Fibroblast of villous mesenchyme (primary cell): ENCODE data around the gene PSMD1. TPM values are rescaled to one million over a fixed set of nuclear protein-coding genes. Genes with fewer than 3 reads are reported as not detected.

Experiments used
- DNase-seq: peaks from one replicate; pipeline ENCODE4 v3.0.0-alpha.2; 2010; ENCODE audit warnings: low read depth
- H3K4me3 ChIP-seq: 2 replicates; pipeline ENCODE4 v1.5.1; 2011; ENCODE audit warnings: low read depth, mild to moderate bottlenecking, low read length
- total RNA-seq: library from RNA; depleted of rRNA; stranded (reverse); fragments of >200 nt; gene quantifications from 2 replicates; pipeline ENCODE4 v1.2.3, GENCODE V29; 2012
- TF ChIP-seq, protein P1 (sequence below): IDR thresholded peaks from 2 replicates; pipeline ENCODE4 v1.5.1; 2012; ENCODE audit warnings: low read depth, mild to moderate bottlenecking, low read length; ENCODE audit not compliant: insufficient read depth

Gene PSMD1
- total RNA-seq, 1 donor: 153 TPM

DNA sequence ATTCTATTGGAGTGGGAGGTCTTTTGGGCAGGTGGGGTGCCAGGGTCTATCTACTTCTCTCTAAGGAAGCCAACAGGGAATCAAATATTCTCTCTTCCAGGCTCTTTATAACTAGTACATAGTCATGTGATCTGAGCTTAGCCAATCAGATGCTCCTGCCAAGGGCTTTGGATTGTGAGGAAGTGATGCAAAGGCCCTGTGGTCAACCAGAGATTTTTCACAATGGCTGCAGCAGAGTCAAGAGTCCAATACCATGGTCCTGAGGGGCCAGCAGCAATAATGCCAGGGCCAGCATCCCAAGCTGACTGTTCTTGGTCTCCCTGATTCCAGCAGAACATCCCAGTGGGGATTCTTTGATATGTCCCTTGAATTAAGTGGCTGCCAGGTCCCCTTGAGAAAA lies 27.8 kb upstream of the PSMD1 start:
- no peak overlapping the region for H3K4me3 ChIP-seq
- TF ChIP-seq, protein P1, sequence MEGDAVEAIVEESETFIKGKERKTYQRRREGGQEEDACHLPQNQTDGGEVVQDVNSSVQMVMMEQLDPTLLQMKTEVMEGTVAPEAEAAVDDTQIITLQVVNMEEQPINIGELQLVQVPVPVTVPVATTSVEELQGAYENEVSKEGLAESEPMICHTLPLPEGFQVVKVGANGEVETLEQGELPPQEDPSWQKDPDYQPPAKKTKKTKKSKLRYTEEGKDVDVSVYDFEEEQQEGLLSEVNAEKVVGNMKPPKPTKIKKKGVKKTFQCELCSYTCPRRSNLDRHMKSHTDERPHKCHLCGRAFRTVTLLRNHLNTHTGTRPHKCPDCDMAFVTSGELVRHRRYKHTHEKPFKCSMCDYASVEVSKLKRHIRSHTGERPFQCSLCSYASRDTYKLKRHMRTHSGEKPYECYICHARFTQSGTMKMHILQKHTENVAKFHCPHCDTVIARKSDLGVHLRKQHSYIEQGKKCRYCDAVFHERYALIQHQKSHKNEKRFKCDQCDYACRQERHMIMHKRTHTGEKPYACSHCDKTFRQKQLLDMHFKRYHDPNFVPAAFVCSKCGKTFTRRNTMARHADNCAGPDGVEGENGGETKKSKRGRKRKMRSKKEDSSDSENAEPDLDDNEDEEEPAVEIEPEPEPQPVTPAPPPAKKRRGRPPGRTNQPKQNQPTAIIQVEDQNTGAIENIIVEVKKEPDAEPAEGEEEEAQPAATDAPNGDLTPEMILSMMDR: no peak
- no peak for DNase-seq

DNA sequence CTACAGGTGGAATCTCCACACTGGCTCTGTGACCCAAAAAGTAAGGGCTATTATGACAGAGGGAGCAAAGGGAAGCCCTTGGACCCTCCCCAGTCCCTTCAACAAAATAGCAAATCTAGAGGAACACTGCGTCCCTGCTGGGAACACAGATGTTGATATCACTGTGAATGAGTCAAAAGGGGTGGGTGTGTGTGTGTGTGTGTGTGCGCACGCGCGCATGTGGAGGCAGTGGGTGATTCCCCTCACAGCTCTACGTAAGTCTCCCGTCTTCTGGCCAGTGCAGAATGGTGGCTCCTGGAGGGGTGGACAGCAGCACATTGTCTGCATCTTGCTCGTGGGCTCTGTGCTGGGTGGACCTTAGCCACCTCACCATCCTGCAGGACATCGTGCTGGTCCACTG lies 27.1 kb upstream of the PSMD1 start:
- TF ChIP-seq, protein P1: no peak
- DNase-seq: no peak
- no peak overlapping the region for H3K4me3 ChIP-seq

DNA sequence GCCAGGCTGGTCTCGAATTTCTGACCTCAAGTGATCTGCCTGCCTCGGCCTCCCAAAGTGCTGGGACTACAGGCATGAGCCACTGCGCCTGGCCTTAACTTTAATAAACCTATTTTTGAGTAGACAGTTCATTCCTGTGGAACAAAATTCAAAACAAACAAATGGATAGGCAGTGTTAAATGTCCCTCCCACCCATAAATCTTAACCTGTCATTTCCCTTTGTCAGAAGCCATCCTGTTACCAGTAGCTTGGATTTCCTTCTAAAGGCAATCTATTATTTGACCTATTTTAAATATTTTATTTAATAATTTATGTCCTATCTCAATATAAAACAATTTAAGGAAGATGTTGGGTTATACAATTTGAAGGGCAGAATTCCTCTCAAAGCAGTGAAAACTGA lies 25.9 kb upstream of the PSMD1 start:
- no peak for DNase-seq
- H3K4me3 ChIP-seq: no peak overlapping the region
- TF ChIP-seq, protein P1: no peak

DNA sequence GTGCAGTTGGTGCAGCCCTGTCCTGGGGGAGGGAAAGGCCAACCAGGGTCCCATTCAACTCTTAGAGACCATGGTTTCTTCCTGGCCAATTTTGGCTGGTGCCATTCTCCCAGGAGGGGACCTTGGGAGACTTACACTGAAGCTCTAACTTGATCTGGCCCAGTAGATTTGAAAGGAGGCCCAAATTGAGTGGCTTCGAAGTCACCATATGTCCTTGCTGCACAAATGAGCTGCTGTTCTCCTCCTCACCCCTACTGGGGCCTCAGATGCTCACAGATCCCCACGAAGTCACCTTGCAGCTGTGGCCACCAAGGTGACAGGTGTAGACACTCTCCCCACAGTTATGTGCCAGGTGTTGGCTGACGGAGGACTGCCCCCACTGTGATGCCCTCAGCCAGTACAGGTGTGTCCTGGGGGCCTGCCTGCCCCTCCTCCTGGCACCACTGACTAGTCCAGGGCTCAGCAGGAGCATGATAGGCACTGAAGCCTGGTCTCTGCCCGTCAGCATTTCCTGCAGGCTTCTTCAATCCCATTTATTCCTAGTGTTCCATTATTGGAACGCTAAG lies 24.0 kb upstream of the PSMD1 start:
- TF ChIP-seq, protein P1: no peak
- no peak for DNase-seq
- no peak overlapping the region for H3K4me3 ChIP-seq

DNA sequence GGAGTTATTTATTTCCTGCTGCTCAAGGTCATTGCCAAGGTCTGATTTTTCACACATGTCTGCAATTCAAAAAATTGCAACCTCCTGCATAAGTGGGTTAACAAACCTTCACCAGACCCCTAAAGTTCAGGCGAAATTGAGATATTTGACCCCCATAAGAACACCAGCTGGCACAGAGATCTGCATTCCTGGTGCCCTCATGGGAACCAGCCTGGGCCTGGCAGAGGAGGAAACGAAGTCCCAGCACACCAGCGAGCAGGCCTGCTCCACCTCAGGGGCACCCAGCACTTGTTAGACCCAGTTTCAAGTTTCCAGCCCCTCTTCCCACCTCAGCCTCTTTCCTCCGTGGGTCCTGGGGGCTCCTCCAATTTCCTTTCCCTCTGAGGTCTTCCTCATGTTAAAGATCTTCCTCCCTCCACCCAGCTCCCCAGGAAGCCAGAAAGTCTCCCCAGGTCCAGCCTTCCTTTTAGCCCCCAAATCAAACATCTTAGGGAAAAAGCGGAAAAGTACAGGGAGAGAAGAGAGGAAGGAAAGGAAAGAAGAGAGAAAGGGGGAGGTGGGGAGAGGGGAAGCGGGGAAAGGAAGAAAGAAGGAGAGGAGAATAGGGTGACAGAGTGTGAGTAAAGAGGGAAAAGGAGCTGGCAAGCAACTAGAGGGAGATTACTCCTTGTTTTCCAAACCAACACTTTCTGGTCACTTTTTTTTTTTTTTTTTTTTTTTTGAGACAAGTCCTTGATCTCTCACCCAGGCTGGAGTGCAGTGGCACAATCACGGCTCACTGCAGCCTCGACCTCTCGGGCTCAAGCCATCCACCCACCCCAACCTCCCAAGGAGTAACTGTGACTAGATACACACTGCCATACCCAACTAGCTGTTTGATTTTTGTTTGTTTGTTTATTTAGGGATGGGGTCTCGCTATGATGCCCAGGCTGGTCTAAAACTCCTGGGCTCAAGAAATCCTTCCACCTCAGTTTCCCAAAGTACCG lies 23.2 kb upstream of the PSMD1 start:
- DNase-seq: no peak
- H3K4me3 ChIP-seq: no peak overlapping the region
- TF ChIP-seq, protein P1: no peak

DNA sequence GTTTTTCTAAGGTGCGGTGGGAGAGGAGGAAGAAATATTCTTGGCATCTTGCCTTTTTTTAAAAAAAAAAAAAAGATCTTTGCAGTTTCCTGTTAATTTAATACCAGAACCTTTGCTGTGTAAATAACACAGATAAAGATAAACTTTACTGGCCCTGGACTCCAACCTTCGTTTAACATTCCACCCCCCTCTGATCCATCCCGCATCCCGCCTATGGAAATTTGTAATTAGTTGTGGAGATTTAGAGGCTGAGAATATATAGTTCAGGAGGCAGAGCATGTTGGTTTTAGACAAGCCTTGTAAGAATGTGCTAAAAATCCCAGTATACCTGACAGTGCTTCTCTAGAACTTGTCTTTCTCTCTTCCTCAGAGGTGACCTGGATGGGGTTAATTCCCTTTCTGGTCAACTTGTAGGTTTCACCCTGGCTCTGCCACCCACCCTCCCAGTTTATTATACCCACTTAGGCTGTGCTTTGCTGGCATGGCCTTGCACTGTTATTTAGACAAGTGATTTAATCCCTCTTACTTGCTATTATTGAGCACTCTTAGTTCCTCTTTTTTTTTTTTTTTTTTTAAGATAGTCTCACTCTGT lies 22.3 kb upstream of the PSMD1 start:
- TF ChIP-seq, protein P1: no peak
- no peak overlapping the region for H3K4me3 ChIP-seq
- DNase-seq: no peak
